HepG2 (cell line): ENCODE data around the gene TRMT10C. TPM values are rescaled to one million over a fixed set of nuclear protein-coding genes. Genes with fewer than 3 reads are reported as not detected.

Experiments
- ATF5 ChIP-seq: sonication (generic); formaldehyde crosslinking; IDR thresholded peaks from 2 replicates; pipeline ENCODE4 v1.4.0; 2020; ENCODE audit warnings: mild to moderate bottlenecking, low read depth, missing genetic modification reagents
- ATF7 ChIP-seq, 2 experiments: fragments of 450-650 bp in 1 of 2; sonication (generic) in 1 of 2; formaldehyde crosslinking in 1 of 2; IDR thresholded peaks; 2 replicates each; pipeline versions ENCODE4 v1.4.0 to v1.6.1; 2016 to 2020; ENCODE audit warnings: antibody characterized with exemption in 1 of 2, mild to moderate bottlenecking in 1 of 2, missing genetic modification reagents in 1 of 2
- ATF7-NPFF ChIP-seq: sonication (generic); formaldehyde crosslinking; IDR thresholded peaks from 2 replicates; pipeline ENCODE4 v1.8.1; 2023; ENCODE audit warnings: mild to moderate bottlenecking, low read depth, missing genetic modification reagents, moderate library complexity
- BRD4 ChIP-seq: sonication (generic); formaldehyde crosslinking; IDR thresholded peaks from 2 replicates; pipeline ENCODE4 v1.4.0; 2020; ENCODE audit warnings: missing genetic modification reagents
- MED8 ChIP-seq: sonication (generic); formaldehyde crosslinking; IDR thresholded peaks from 2 replicates; pipeline ENCODE4 v1.8.1; 2023; ENCODE audit warnings: mild to moderate bottlenecking, missing genetic modification reagents; ENCODE audit not compliant: insufficient replicate concordance
- NONO ChIP-seq, 2 experiments: fragments of 450-650 bp in 1 of 2; sonication (generic) in 1 of 2; formaldehyde crosslinking in 1 of 2; IDR thresholded peaks in 1 of 2; conservative IDR thresholded peaks in 1 of 2; 2 replicates each; pipeline versions ENCODE4 v1.6.1 to v1.8.0; 2017 to 2022; ENCODE audit warnings: mild to moderate bottlenecking in 1 of 2, missing genetic modification reagents in 1 of 2, moderate library complexity in 1 of 2
- RXRA ChIP-seq: sonication (generic); formaldehyde crosslinking; IDR thresholded peaks from 2 replicates; pipeline ENCODE4 v1.5.1; 2020; ENCODE audit warnings: missing genetic modification reagents
- SMC3 ChIP-seq: IDR thresholded peaks from 2 replicates; pipeline ENCODE4 v1.6.1; 2011; ENCODE audit warnings: low read length, improper control_type of control experiment
- TEF ChIP-seq: sonication (generic); formaldehyde crosslinking; IDR thresholded peaks from 2 replicates; pipeline ENCODE4 v1.5.0; 2020; ENCODE audit warnings: missing genetic modification reagents
- ZBTB7A ChIP-seq: sonication (generic); formaldehyde crosslinking; IDR thresholded peaks from 2 replicates; pipeline ENCODE4 v1.8.0; 2022; ENCODE audit warnings: mild to moderate bottlenecking, missing genetic modification reagents
- ZNF138 ChIP-seq: sonication (generic); formaldehyde crosslinking; IDR thresholded peaks from 2 replicates; pipeline ENCODE4 v1.5.0; 2020; ENCODE audit warnings: mild to moderate bottlenecking, low read depth, missing genetic modification reagents
- ZNF382 ChIP-seq: sonication (generic); formaldehyde crosslinking; IDR thresholded peaks from 2 replicates; pipeline ENCODE4 v1.5.0; 2020; ENCODE audit warnings: missing genetic modification reagents, mild to moderate bottlenecking, borderline replicate concordance
- ZNF546 ChIP-seq: sonication (generic); formaldehyde crosslinking; conservative IDR thresholded peaks from 2 replicates; pipeline ENCODE4 v1.8.1; 2023; ENCODE audit warnings: mild to moderate bottlenecking, missing genetic modification reagents
- ZNF550 ChIP-seq: sonication (generic); formaldehyde crosslinking; IDR thresholded peaks from 2 replicates; pipeline ENCODE4 v1.4.0; 2020; ENCODE audit warnings: mild to moderate bottlenecking, missing genetic modification reagents, borderline replicate concordance
- ZNF605 ChIP-seq: sonication (generic); formaldehyde crosslinking; IDR thresholded peaks from 2 replicates; pipeline ENCODE4 v1.8.0; 2022; ENCODE audit warnings: mild to moderate bottlenecking, missing genetic modification reagents
- ZNF710 ChIP-seq: sonication (generic); formaldehyde crosslinking; IDR thresholded peaks from 2 replicates; pipeline ENCODE4 v1.5.0; 2020; ENCODE audit warnings: mild to moderate bottlenecking, missing genetic modification reagents, borderline replicate concordance
- ZNF777 ChIP-seq: sonication (generic); formaldehyde crosslinking; IDR thresholded peaks from 2 replicates; pipeline ENCODE4 v1.4.0; 2020; ENCODE audit warnings: missing genetic modification reagents
- polyA plus RNA-seq, 8 experiments: library from polyadenylated mRNA; depleted of rRNA in 3 of 8; stranded (reverse) in 7 of 8; unstranded in 1 of 8; fragments of >200 nt; fragmentation: Illumina TruSeq in 4 of 8; extraction: Trizol in 4 of 8; gene quantifications; 2 replicates each; pipeline versions ENCODE4 v1.2.1 to v1.2.3, GENCODE V29; 2011 to 2016; ENCODE audit warnings: low read depth in 4 of 8, missing spikeins in 1 of 8, mixed read lengths in 1 of 8; ENCODE audit not compliant: insufficient read depth in 1 of 8
- total RNA-seq, 5 experiments: library from RNA; depleted of rRNA; stranded (reverse); fragments of >200 nt; fragmentation: Illumina TruSeq; extraction: Trizol; gene quantifications; 2 replicates each; pipeline ENCODE4 v1.2.3, GENCODE V29; 2016; ENCODE audit warnings: low read depth in 1 of 5
- TF ChIP-seq, protein P1 (sequence below): sonication (generic); formaldehyde crosslinking; IDR thresholded peaks from 2 replicates; pipeline ENCODE4 v1.4.0; 2020; ENCODE audit warnings: missing genetic modification reagents, borderline replicate concordance
- TF ChIP-seq, protein P2 (sequence below): IDR thresholded peaks from 2 replicates; pipeline ENCODE4 v1.6.1; 2016; ENCODE audit warnings: low read depth, borderline replicate concordance
- TF ChIP-seq, protein P3 (sequence below): sonication (generic); formaldehyde crosslinking; IDR thresholded peaks from 2 replicates; pipeline ENCODE4 v1.4.0; 2020; ENCODE audit warnings: missing genetic modification reagents

TRMT10C gene
- total and polyA plus RNA-seq, 2 of the 13 experiments (the other 11 are each of a cell fraction or from before 2014, with no cell fraction given): 10.8 to 39.2 TPM

- TF ChIP-seq ZNF710 (CRISPR knock-in tag) (peak; percentile 34; the same call in 1 of the 2 replicates), ZNF777 (CRISPR knock-in tag) (peak; percentile 72; the same call in 1 of the 2 replicates), TEF (no peak), ATF7 (IDR thresholded peaks at IDR 0.05) (no peak), ATF7 (CRISPR knock-in tag; IDR thresholded peaks at IDR 0.05) (no peak), ZNF546 (CRISPR knock-in tag) (no peak), BRD4 (peak; percentile 48), ATF7-NPFF (CRISPR knock-in tag) (no peak), MED8 (CRISPR knock-in tag) (peak; percentile 60), SMC3 (no peak), ZNF382 (no peak), ATF5 (no peak), RXRA (CRISPR knock-in tag) (peak; percentile 42; the same call in 1 of the 2 replicates), ZNF550 (CRISPR knock-in tag) (no peak), ZNF138 (CRISPR knock-in tag) (no peak), ZBTB7A (CRISPR knock-in tag) (no peak), ZNF605 (CRISPR knock-in tag) (peak; percentile 88), NONO (IDR thresholded peaks at IDR 0.05) (no peak), NONO (CRISPR knock-in tag; conservative IDR thresholded peaks at IDR 0.05) (peak; percentile 79; the same call in 1 of the 2 replicates)
- TF ChIP-seq, protein P1, sequence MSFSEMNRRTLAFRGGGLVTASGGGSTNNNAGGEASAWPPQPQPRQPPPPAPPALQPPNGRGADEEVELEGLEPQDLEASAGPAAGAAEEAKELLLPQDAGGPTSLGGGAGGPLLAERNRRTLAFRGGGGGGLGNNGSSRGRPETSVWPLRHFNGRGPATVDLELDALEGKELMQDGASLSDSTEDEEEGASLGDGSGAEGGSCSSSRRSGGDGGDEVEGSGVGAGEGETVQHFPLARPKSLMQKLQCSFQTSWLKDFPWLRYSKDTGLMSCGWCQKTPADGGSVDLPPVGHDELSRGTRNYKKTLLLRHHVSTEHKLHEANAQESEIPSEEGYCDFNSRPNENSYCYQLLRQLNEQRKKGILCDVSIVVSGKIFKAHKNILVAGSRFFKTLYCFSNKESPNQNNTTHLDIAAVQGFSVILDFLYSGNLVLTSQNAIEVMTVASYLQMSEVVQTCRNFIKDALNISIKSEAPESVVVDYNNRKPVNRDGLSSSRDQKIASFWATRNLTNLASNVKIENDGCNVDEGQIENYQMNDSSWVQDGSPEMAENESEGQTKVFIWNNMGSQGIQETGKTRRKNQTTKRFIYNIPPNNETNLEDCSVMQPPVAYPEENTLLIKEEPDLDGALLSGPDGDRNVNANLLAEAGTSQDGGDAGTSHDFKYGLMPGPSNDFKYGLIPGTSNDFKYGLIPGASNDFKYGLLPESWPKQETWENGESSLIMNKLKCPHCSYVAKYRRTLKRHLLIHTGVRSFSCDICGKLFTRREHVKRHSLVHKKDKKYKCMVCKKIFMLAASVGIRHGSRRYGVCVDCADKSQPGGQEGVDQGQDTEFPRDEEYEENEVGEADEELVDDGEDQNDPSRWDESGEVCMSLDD (CRISPR knock-in tag): no peak
- TF ChIP-seq, protein P2, sequence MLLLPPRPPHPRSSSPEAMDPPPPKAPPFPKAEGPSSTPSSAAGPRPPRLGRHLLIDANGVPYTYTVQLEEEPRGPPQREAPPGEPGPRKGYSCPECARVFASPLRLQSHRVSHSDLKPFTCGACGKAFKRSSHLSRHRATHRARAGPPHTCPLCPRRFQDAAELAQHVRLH (CRISPR knock-in tag): peak; percentile 93
- TF ChIP-seq, protein P3, sequence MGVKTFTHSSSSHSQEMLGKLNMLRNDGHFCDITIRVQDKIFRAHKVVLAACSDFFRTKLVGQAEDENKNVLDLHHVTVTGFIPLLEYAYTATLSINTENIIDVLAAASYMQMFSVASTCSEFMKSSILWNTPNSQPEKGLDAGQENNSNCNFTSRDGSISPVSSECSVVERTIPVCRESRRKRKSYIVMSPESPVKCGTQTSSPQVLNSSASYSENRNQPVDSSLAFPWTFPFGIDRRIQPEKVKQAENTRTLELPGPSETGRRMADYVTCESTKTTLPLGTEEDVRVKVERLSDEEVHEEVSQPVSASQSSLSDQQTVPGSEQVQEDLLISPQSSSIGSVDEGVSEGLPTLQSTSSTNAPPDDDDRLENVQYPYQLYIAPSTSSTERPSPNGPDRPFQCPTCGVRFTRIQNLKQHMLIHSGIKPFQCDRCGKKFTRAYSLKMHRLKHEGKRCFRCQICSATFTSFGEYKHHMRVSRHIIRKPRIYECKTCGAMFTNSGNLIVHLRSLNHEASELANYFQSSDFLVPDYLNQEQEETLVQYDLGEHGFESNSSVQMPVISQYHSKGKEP: 0 out of 2 replicates have a peak, but pooled peaks have one; percentile 70
These were observed at the start of gene TRMT10C (continued) for GRCh38 chr3:101561630-101562328.
